Adipocyte (in vitro differentiated cells): Measurements from ENCODE around the gene CAMTA1.

ENCODE experiments used
- DNase-seq: peaks from one replicate; pipeline ENCODE4 v3.0.0-alpha.2; 2015; ENCODE audit warnings: low read depth
- H3K27me3 ChIP-seq: replicated peaks from 2 replicates; pipeline ENCODE4 v1.7.0; 2013; ENCODE audit warnings: mild to moderate bottlenecking, low read length, moderate library complexity; ENCODE audit not compliant: control insufficient read depth, insufficient read depth
- H3K36me3 ChIP-seq: 2 replicates; pipeline ENCODE4 v1.7.0; 2013; ENCODE audit warnings: low read length, mild to moderate bottlenecking, moderate library complexity; ENCODE audit not compliant: control insufficient read depth, insufficient read depth, severe bottlenecking
- H3K4me1 ChIP-seq: 2 replicates; pipeline ENCODE4 v1.7.0; 2013; ENCODE audit warnings: mild to moderate bottlenecking, low read length, moderate library complexity; ENCODE audit not compliant: control insufficient read depth, insufficient read depth
- H3K4me3 ChIP-seq: 2 replicates; pipeline ENCODE4 v1.7.0; 2013; ENCODE audit warnings: mild to moderate bottlenecking, low read length, moderate library complexity
- H3K9ac ChIP-seq: 2 replicates; pipeline ENCODE4 v1.7.0; 2013; ENCODE audit warnings: mild to moderate bottlenecking, low read length, moderate library complexity
- H3K9me3 ChIP-seq: 2 replicates; pipeline ENCODE4 v1.7.0; 2013; ENCODE audit warnings: mild to moderate bottlenecking, low read length, moderate library complexity; ENCODE audit not compliant: control insufficient read depth

Gene CAMTA1

GRCh38 chr1:7013833-7014639 is 228.8 kb downstream of the CAMTA1 start:
- Histone ChIP-seq H3K36me3 (no peaks in the 10 kb centered on the region), H3K4me1 (no peaks in the 10 kb centered on the region), H3K9ac (no peak overlapping the region), H3K9me3 (no peaks in the 10 kb centered on the region), H3K4me3 (no peak overlapping the region), H3K27me3 (peaks cover 36% of the 10 kb centered on the region)
- DNase-seq: no peak

GRCh38 chr1:7014640-7014930 is 229.3 kb downstream of the CAMTA1 start:
- Histone ChIP-seq H3K36me3 (no peaks in the 10 kb centered on the region), H3K27me3 (peaks cover 34% of the 10 kb centered on the region), H3K4me1 (no peaks in the 10 kb centered on the region), H3K4me3 (no peak overlapping the region), H3K9ac (no peak overlapping the region), H3K9me3 (no peaks in the 10 kb centered on the region)
- DNase-seq: peak; percentile 11

DNA sequence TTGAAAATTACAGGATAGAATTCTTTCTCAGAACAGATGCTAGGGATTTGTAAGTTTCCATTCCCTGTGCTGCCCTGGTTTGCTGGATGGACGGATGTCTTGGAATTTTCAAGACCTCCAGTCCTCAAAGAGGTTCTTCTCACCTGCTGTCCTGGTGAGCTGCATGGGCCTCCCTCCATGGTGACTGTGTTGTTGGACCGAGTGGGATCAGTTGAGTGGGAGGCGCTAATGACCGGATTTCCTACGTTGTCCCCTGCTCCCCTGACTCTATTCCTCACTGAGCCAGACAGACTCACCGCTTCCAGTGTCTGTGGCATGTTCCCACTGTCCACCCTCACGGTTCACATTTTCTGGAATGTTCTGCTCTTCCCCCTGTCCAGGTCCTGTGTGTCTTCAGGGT is 229.8 kb downstream of the CAMTA1 start:
- Histone ChIP-seq H3K27me3 (peaks cover 37% of the 10 kb centered on the region), H3K4me3 (no peak overlapping the region), H3K36me3 (no peaks in the 10 kb centered on the region), H3K9me3 (no peaks in the 10 kb centered on the region), H3K4me1 (no peaks in the 10 kb centered on the region), H3K9ac (no peak overlapping the region)
- DNase-seq: no peak

- DNase-seq: no peak
- H3K9me3 ChIP-seq: no peaks in the 10 kb centered on the region
- no peak overlapping the region for H3K9ac ChIP-seq
- H3K36me3 ChIP-seq: no peaks in the 10 kb centered on the region
- H3K27me3 ChIP-seq: peaks cover 59% of the 10 kb centered on the region
- H3K4me3 ChIP-seq: no peak overlapping the region
- H3K4me1 ChIP-seq: no peaks in the 10 kb centered on the region
Measured at GRCh38 chr1:7018351-7018750, 233.1 kb downstream of the CAMTA1 start.

DNA sequence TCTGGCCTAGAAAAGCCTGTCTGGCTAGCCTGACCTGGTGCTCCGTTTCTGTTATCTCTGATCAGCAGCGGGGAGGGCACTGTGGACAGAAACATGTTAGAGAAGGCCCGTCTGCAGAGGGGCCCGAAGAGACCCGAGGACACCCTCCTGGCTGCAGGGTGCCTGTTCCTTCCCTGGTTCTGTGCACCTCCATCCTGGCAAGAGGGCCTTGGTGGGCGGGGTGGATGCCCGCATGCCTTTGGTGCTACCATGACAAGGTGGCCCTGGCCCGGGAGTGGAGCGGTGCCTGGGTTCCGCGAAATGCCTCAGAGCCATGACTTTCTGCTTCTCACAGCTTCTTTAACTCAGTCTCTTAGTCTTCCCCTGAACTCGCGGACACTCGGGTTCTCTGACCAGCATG is 233.6 kb downstream of the CAMTA1 start:
- Histone ChIP-seq H3K4me3 (no peak overlapping the region), H3K27me3 (peaks cover 59% of the 10 kb centered on the region), H3K4me1 (no peaks in the 10 kb centered on the region), H3K9ac (no peak overlapping the region), H3K36me3 (no peaks in the 10 kb centered on the region), H3K9me3 (no peaks in the 10 kb centered on the region)
- DNase-seq: no peak

DNA sequence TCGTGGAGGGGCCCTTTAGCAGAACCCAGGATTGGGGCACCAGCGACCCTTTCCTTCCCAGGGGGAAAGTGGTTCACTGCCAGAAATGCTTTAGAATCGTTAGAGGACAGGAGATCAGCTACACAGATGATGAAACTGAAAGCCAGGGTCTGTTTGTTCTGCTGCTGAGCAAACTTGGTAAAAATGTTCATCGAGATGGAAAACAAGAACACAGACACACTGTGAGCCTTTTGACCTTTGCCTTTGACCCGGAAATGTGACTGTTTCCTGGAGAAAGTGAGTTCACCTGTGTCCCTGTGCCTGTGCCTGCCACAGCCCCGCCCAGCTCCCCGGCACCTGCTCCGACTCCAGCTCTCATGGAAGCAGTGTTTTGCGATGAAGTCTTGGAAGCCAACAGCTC is 234.3 kb downstream of the CAMTA1 start:
- H3K36me3 ChIP-seq: no peaks in the 10 kb centered on the region
- H3K9me3 ChIP-seq: no peaks in the 10 kb centered on the region
- peaks cover 61% of the 10 kb centered on the region for H3K27me3 ChIP-seq
- H3K4me3 ChIP-seq: no peak overlapping the region
- H3K9ac ChIP-seq: no peak overlapping the region
- H3K4me1 ChIP-seq: no peaks in the 10 kb centered on the region
- no peak for DNase-seq

GRCh38 chr1:7022058-7022457 is 236.8 kb downstream of the CAMTA1 start:
- Histone ChIP-seq H3K4me3 (no peak overlapping the region), H3K9me3 (no peaks in the 10 kb centered on the region), H3K9ac (no peak overlapping the region), H3K27me3 (peaks cover 57% of the 10 kb centered on the region), H3K36me3 (no peaks in the 10 kb centered on the region), H3K4me1 (no peaks in the 10 kb centered on the region)
- no peak for DNase-seq

GRCh38 chr1:7025013-7025412 is 239.8 kb downstream of the CAMTA1 start:
- no peaks in the 10 kb centered on the region for H3K36me3 ChIP-seq
- no peaks in the 10 kb centered on the region for H3K9me3 ChIP-seq
- DNase-seq: no peak
- H3K27me3 ChIP-seq: peaks cover 42% of the 10 kb centered on the region
- H3K4me3 ChIP-seq: no peak overlapping the region
- no peak overlapping the region for H3K9ac ChIP-seq
- no peaks in the 10 kb centered on the region for H3K4me1 ChIP-seq

- H3K36me3 ChIP-seq: no peaks in the 10 kb centered on the region
- no peak for DNase-seq
- peaks cover 30% of the 10 kb centered on the region for H3K27me3 ChIP-seq
- H3K9me3 ChIP-seq: no peaks in the 10 kb centered on the region
- no peak overlapping the region for H3K4me3 ChIP-seq
- no peaks in the 10 kb centered on the region for H3K4me1 ChIP-seq
- H3K9ac ChIP-seq: no peak overlapping the region
Measured at GRCh38 chr1:7026169-7026568, 240.9 kb downstream of the CAMTA1 start.

DNA sequence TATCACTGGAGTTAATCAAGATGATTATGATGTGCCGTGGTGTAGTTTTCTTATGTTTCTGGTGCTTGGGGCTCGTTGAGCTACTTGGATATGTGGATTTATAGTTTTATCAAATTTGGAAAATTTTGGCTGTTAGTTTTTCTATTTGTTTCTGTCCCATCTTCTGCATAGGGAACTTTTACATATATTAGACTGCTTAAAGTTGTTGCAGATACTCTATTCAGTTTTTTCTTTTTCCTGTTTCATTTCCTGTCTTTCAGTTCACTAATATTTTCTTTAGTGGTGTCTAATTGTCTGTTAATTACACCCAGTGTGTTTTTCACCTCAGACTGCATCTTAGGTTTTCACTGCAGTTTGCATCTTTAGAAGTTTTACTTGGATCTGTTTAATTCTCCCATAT is 247.7 kb downstream of the CAMTA1 start:
- H3K9ac ChIP-seq: no peak overlapping the region
- no peaks in the 10 kb centered on the region for H3K36me3 ChIP-seq
- peaks cover 13% of the 10 kb centered on the region for H3K27me3 ChIP-seq
- H3K4me1 ChIP-seq: no peaks in the 10 kb centered on the region
- DNase-seq: no peak
- peaks cover 13% of the 10 kb centered on the region for H3K9me3 ChIP-seq
- no peak overlapping the region for H3K4me3 ChIP-seq

- Histone ChIP-seq H3K4me1 (no peaks in the 10 kb centered on the region), H3K4me3 (no peak overlapping the region), H3K9me3 (peaks cover 13% of the 10 kb centered on the region), H3K27me3 (peaks cover 17% of the 10 kb centered on the region), H3K36me3 (no peaks in the 10 kb centered on the region), H3K9ac (no peak overlapping the region)
- DNase-seq: no peak
Measured at GRCh38 chr1:7036386-7036785, 251.1 kb downstream of the CAMTA1 start.

- H3K4me1 ChIP-seq: no peaks in the 10 kb centered on the region
- no peak overlapping the region for H3K4me3 ChIP-seq
- DNase-seq: no peak
Measured at GRCh38 chr1:7039590-7040220, 254.5 kb downstream of the CAMTA1 start.

More at GRCh38 chr1:7039590-7040220, 254.5 kb downstream of the CAMTA1 start:
- Histone ChIP-seq H3K9ac (no peak overlapping the region), H3K36me3 (no peaks in the 10 kb centered on the region), H3K27me3 (peaks cover 35% of the 10 kb centered on the region), H3K9me3 (no peaks in the 10 kb centered on the region)
